NCI-H2029 treated with DMSO at 0.1 percent for 48 hours (cell line): ENCODE data around the gene GATAD2A.
"Not testable (repeated sequence)": the region's sequence is repeated elsewhere in the genome, so short reads cannot be mapped to it uniquely, and the experiment has no call there.

Source experiments
- DNase-seq: peaks from one replicate; lab custom pipeline; 2025; lab: John Stamatoyannopoulos, UW

Gene GATAD2A

GRCh38 chr19:19447536-19448237, 42.2 kb downstream of the GATAD2A start:
- DNase-seq, result no peak

- DNase-seq, result no peak
Measured at GRCh38 chr19:19448238-19448544, 42.7 kb downstream of the GATAD2A start.

GRCh38 chr19:19451429-19452242, 46.2 kb downstream of the GATAD2A start:
- no peak for DNase-seq

- no peak for DNase-seq
Measured at GRCh38 chr19:19452243-19453124, 47.0 kb downstream of the GATAD2A start.

- DNase-seq, result no peak
Measured at GRCh38 chr19:19453125-19453454, 47.6 kb downstream of the GATAD2A start.

- not testable (repeated sequence) for DNase-seq
Measured at GRCh38 chr19:19455166-19455919, 49.9 kb downstream of the GATAD2A start.

GRCh38 chr19:19457671-19458070, 52.2 kb downstream of the GATAD2A start:
- DNase-seq, result no peak

- DNase-seq, result no peak
Measured at GRCh38 chr19:19458110-19458816, 52.8 kb downstream of the GATAD2A start.

- DNase-seq, result no peak
Measured at GRCh38 chr19:19459073-19459472, 53.6 kb downstream of the GATAD2A start.

GRCh38 chr19:19459707-19460251, 54.3 kb downstream of the GATAD2A start:
- no peak for DNase-seq

- no peak for DNase-seq
Measured at GRCh38 chr19:19460258-19460731, 54.8 kb downstream of the GATAD2A start.

- no peak for DNase-seq
Measured at GRCh38 chr19:19460761-19461265, 55.3 kb downstream of the GATAD2A start.

GRCh38 chr19:19461306-19461670, 55.8 kb downstream of the GATAD2A start:
- DNase-seq, result no peak

- DNase-seq, result peak; percentile 29
Measured at GRCh38 chr19:19461671-19462622, 56.5 kb downstream of the GATAD2A start.

GRCh38 chr19:19463348-19464117, 58.1 kb downstream of the GATAD2A start:
- DNase-seq, result no peak

GRCh38 chr19:19464339-19465098, 59.0 kb downstream of the GATAD2A start:
- peak; percentile 43 for DNase-seq

GRCh38 chr19:19465436-19466070, 60.1 kb downstream of the GATAD2A start:
- DNase-seq, result no peak

GRCh38 chr19:19466201-19466600, 60.7 kb downstream of the GATAD2A start:
- no peak for DNase-seq
